Activated CD4-positive, alpha-beta T cell treated with anti-CD3 and anti-CD28 coated beads, Interleukin-2, amount 50 U/mL, for 48 hours (primary cell): ENCODE results near the gene MAGI1.
"Not testable (repeated sequence)": the region's sequence is repeated elsewhere in the genome, so short reads cannot be mapped to it uniquely, and the experiment has no call there.

Experiments
- DNase-seq, 2 experiments: peaks; one replicate each; pipeline ENCODE4 v3.0.0-alpha.2; 2020

Gene MAGI1

DNA sequence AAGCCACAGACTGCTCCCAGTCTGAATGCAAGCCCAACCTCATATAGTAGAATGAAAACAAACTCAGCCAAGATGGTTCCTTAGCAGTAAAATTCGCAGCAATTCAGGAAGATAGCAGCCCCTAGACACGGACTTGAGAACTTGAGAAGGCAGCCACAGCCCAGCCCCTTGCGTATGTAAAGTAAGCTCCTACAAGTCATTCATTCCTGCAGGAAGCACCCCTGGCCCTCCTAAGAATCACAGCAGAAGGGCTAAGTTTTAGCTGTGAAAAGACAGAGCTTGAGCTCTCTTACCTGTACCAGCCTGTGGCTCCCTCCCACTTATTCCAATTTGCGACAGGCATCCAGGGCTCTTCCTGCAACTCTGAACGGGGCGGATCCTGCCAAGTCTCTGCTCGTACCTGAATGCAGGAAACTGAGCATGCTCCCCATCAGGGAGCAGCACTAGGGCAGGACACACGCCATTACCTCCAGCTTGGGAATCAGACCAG lies 136.4 kb downstream of the MAGI1 start:
- no peak for DNase-seq

DNA sequence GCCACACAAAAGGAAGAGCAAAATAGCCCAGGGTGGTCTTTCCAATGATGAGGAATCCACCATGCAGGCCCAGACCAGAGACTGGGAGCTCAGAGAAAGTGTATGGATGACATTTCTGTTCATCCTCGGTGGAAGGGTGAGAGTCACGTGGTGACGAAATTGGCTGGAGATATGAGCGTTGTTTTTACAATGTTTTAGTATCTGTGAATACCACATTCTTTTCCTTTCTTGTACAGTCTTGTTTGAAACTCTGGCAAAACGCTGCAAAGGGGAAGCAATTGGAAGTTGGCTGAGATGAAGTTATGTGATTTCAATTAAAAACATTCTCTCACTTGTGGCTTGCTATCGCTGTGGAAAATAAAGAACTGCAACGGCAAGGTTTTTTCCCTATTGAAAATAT lies 137.5 kb downstream of the MAGI1 start:
- no peak for DNase-seq

DNA sequence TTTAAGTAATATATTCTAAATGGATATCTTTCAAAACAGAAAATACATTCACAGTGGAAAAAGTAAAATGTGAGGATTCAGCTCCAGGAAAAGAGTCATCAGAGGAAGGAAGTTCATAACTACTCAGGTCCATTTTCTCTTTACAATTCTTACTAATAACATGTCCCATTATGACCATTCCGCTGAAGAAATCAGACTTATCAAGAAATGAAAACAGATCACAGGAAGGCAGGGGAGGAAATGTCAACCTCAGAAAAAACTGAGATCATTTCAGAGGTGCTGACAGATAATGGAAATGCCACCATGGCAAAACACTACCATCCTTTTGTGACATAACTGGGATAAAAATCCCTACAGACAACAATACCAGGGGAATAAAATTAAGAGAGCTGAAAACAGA lies 139.5 kb downstream of the MAGI1 start:
- DNase-seq: no peak

DNA sequence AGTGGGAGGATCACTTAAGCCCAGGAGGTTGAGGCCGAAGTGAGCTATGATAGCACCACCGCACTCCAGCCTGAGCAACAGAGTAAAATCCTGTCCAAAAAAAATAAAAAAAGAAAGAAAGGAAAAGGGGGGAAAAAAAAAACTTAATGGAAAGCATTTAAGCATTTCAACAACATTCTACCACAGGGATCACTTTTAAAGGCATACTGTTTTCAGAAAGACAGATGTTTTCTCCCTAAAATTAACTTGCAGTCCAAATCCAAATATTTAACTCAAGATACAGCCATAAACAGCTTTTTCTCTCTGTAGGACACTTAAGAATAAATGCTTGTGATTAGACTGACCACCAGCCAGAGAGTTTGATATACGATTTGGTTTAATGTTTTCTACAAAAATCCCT lies 141.0 kb downstream of the MAGI1 start:
- DNase-seq: no peak

DNA sequence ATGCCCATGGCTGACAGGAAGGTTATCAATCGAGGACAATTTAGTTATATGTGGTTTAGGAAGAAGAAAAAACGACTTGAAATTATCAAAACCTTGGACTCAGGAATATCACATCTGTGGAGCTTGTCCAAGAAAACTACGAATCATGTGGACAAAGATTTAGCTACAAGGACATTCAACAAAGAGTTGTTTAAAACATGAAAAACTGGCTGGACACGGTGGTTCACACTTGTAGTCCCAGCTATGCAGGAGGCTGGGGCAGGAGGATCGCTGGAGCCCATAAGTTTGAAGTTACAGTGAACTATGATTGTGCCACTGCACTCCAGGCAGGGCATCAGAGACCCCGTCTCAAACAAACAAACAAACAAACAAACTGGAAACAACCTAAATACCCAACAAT lies 142.4 kb downstream of the MAGI1 start:
- DNase-seq: no peak

DNA sequence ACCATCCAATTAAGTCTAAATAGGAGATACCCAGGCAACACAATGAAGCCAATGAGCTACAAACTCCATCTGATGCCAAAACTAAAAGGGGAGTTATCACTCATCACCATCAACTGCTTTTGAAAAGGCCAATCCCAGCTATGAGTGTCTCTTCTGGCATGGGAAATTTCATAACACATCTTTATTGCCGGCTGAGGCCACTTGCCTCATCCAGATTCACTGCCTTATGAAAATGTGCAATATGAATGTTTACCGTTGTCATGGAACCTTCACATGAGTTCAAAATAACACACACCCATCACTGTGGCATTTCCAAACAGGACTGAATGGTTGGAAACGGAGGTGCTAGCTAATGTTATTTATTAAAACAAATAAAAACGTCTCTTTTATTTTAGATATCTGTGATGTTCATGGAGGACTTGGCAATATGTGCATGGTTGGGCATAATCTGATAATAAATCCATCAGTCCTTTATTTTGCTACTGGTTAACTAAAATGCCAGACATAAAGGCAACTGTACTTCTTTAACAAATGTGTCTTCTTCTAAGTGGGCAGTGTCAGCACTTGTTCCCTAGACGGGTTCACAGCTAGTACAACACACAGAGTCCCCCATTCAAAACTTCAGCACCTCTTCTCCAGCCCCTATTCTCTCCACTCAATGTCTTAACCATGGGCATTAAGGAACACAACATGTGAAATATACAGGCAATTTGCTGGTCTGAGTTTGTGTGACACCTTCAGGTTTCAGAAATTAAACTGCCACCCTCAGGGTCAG lies 143.9 kb downstream of the MAGI1 start:
- DNase-seq: no peak

DNA sequence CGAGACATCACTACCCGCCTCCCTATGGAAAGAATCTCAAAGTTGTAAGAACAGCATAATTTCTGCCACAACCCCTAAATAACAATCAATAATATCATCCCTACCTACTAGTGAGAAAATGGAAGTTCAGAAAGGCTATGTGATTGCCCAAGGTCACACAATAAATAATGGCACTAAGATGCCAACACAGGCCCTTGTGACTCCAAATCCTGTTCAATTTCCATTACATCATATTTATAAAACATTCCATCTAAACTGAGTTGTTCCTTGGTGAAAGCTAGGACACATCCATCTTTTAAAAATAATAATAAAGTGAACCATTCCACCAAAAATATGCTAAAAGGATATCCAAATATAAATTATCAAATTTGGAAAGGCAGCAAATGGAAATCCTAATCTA lies 144.6 kb downstream of the MAGI1 start:
- no peak for DNase-seq

DNA sequence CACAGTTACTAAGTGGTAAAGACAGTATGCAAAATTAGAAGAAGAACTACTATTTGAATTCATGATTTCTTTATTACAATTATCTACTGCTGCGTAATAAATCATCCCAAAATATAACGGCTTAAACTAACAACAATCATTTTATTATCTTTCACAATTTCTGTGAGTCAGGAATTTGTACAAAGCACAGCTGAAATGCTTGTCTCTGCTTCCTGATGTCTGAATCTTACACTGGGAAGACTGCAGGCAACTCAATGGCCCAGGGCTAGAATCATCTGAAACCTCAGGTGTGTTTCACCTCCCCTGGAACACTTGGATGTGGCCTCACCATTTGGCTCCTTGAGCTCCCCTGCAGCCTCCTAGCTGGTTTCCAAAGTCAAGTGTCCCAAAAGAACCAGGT lies 145.1 kb downstream of the MAGI1 start:
- DNase-seq: no peak

DNA sequence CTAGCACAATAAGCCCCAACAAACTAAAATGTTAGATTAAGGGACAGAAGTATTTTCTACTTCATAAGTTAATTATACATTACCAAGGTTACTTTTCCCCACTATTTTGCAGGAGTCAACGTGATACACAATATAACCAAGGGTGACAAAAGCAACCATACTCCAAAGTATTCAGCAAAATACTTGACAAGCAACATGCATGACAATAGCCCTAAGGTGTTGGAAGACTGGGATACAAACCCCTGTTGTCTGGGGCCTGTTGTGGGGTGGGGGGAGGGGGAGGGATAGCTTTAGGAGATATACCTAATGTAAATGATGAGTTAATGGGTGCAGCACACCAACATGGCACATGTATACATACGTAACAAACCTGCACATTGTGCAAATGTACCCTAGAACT lies 147.2 kb downstream of the MAGI1 start:
- not testable (repeated sequence) for DNase-seq

DNA sequence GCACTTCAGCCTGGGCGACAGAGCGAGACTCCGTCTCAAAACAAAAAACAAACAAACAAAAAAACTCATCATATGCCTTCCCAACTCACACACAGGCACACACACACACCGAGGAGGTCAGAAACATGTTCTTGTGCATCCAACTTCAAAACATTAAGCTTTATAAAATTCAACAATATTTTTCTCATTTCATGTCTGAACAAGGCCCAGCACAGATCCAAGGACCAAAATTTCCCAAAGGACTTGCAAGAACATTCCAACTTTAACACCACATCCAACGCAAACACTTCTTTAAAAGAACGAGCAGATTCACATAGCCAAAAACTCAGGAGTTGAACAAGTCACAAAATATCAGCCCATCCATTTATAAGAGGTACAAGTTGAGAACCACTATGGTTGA lies 148.4 kb downstream of the MAGI1 start:
- DNase-seq: no peak

DNA sequence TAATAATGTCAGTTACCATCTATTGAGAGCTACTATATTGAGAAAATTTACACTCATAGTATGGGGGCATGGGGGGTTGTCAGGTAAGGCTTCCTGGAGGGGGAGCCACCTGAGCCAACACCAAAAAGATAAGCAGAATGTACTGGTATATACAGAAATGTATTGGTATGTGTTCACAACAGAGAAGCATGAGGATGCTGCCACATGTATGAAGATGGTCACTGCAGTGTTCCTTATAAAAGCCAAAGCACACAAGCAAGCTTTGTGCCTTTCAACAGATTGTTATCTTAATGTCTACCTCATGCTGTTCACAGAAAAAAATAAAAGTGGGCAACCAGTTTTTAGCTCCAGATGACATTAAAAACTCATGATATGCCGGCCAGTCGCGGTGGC lies 149.0 kb downstream of the MAGI1 start:
- DNase-seq: no peak

DNA sequence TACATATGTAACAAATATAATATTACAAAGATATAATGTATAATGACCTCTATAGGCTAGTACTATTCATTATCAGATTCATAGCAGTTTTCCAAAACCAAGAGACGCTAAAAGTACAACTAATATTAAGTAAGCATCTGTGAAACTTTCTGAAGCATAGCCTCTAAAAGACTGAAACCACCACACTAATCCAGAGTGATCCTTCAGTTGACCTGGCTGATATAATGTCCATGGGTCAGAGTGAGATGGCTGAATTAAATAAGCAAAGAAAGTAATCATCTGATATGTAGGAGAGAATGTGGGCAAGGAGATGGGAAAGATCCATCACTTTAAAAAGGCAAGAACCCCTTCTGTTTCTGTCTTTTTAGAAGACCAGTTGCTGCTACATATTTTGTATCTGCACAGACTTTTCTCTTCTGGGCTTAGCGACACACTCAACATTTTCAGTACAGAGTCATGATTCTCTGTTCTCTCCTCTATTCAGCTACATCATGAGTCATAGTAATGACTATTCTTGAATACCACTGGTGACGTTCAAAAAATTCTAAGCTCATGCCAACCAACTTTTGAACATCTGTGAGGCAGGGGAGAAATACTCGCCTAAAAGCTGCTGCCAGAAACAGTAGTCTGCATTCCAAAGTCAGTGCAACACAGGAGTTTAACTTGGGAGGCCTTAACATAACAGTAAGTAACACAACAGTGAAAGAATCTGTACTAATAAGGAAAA lies 149.6 kb downstream of the MAGI1 start:
- DNase-seq: no peak

DNA sequence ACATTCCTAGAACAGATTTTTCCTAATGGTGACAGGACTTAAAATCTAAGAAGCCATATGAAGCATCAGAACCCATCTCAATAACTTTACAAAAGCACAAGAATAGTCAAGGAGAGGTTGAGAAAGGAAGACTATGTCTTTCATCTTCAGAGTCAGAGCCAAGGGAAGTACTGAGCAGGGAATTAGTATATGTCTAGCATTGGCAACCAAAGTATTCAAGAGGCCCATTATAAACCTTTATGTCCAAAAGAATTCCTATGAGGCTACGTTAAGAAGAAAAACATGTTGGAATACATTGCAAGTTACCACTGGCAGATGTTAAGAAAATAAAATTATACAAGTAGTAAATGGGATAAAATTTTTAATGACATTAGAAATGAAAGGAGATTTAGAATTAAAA lies 150.5 kb downstream of the MAGI1 start:
- no peak for DNase-seq

DNA sequence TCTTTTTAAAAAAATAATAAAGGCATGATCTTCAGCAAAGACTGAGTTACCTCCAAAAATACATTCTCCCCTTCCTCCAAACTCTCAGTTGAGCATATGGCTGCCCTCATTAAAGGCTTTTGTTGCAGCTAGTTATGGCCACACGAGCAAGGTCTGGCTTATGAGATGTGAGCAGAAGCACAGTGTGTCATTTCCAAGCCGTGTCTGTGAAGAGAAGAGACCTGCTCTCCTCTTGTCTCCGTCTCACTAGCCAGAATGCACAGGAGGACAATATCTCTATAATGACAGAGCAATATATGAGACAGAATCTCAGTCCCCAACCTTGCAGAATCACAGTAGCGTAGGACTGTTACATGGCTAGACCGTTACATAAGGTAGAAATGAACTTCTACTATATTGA lies 152.3 kb downstream of the MAGI1 start:
- no peak for DNase-seq

DNA sequence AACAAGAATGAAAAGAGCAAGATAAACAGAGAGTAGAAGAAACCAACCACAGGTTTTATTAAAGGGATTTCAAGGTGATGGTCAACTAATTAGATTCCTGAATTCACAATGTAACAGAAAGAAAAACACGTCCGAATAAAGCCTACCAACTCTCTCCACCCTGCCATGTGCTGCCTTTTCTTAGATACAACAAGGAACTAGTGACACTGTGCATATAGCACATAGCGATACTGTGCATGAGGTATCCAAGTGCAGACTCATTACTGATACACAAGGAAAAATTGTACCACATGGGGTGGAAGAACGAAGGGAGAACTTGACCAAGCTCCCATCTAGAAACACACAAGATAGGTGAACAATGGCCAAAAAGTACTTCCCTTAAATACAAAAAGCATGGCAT lies 154.6 kb downstream of the MAGI1 start:
- DNase-seq: no peak

DNA sequence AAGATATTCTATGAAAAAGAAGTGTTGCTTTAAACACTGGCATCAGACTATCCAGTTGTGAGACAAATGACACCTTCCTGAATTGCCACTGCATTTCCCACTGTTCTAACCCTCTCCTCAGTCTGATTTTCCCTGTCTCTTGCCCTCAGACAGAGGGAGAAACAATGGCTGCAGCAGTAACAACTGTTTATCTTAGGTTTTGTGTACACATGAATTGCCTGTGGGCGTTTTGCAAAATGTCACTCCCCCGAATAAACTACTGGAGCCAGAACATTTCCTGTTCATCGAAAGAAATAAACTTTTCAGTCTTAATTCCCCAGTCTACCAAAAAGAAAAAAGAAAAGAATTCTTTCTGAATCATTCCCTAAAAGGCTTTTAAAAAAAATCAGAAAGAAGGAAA lies 155.1 kb downstream of the MAGI1 start:
- DNase-seq: no peak

DNA sequence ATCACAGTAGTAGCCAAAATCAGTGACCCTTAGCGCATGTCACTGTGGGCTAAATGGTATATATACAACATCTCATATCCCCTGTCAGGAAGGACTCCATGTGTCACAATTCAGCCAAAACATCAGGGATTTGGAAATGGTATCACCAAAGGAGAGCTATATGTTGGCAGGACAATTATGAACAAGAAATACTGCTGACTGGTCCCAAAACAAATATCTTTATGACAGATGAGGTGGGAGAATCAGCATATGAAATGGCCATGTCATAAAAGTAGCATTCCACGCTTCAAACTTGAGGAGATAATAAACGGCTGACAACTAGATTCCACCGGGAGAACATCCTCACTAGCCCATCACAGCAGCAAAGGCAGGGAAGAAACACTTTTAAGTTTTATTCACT lies 158.4 kb downstream of the MAGI1 start:
- DNase-seq: no peak

DNA sequence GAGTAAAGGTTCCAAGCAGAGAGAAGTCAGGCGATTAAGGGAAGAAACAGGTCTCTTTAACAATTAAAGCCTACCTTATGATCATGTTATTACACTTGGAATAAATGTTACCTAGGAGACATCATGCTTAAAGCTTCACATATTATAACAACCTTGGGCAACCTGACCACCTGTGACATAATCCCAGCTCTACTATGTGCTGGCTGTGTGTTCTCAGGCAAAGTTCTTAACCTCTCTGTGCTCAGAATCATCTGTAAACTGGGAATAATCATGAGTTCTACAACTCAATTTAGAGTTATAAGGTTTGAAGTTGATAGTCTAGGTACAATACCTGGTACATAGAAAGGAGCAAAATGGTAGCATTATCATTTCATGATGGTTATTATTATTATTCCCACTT lies 159.3 kb downstream of the MAGI1 start:
- DNase-seq: no peak

DNA sequence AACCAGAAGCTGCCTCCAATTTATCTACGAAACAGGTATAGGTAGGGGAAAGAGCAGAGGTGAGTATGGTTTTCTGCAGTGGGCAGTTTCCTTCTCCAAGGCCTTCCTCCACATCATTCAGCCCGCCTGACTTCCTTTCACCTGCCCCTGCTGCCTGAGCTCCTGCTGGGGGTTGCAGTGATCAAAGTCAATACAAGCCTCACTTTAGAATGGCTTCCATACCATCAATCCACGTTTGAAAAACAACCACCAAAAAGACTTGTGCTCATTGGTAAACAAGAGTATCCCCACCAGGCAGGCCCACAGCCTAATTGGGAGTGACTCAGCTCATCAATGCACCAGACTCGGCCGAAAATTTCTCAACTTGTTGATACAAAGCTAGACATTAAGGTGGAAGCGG lies 159.9 kb downstream of the MAGI1 start:
- no peak for DNase-seq

DNA sequence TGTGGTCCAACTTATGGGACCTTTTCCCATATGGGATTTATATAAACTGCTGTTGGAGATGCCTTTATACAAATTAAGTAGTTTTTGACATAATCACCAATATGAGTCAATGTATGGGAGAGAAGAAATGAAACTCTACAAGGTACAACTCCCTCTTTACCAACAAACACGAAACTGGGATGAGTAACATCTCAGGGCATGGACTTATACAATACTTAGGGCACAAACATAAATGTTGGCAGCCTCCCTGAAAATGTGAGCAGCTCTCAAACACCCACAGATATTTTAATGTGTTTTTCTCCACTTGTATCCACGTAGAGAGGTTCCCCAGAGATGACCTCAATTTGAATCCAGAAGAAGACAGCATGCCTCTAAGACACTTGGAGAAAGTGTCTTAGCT lies 161.6 kb downstream of the MAGI1 start:
- DNase-seq: no peak

DNA sequence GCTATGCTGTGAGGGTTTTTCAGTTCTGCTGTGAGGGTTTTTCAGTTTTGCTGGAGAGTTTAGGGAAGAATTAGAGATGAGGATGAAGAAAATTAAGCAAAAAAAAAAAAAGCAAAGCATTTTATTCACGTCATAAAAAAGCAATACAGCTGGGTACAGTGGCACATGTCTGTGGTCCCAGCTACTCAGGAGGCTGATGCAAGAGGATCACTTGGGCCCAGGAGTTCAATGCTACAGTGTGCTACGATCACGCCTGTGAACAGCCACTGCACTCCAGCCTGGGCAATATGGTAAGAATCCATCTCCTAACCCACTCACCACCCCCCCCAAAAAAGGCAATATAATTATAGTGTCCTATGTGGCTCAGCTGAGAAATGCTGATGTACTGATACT lies 162.7 kb downstream of the MAGI1 start:
- no peak for DNase-seq

DNA sequence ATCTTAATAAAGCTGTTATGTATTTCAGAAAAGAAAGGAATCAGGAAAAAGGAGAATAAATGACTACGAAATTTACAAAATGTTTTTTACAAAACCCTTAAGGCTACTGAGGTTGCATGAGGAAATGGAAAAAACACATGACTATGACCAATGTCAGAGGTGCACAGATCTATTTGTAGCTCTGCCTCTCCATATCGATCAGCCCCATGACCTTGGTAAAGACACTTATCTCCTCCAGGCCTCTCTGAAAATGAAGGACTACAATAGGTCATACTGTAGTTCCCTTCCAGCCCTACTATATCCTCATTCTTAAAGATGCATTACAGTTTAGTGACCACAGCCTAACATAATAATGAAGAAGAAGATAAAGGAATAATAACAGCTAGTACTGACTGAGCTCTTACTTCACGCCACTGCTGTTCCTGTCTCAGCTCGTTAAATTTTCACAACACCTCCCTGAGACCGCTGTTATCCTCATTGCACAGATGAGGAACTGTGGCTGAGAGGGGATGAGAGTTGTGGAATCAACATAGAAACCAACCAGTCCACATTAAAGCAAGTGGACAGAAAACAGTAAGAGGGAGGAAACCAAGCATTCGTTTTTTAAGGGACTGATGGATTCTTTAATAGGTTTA lies 163.2 kb downstream of the MAGI1 start:
- no peak for DNase-seq

DNA sequence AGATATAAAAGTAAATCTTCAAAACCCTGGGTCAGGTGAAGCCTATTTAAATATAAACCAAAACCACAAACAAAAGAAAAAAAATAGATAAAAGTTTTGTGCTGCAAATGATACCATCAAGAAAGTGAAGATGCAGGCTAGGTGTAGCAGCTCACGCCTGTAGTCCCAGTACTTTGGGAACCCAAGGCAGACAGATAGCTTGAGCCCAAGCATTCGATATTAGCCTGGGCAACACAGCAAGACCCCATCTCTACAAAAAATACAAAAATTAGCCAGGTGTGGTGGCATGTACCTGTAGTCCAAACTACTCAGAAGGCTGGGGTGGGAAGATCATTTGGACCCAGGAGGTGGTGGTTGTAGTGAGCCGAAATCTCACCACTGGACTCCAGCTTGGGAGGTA lies 164.8 kb downstream of the MAGI1 start:
- no peak for DNase-seq

DNA sequence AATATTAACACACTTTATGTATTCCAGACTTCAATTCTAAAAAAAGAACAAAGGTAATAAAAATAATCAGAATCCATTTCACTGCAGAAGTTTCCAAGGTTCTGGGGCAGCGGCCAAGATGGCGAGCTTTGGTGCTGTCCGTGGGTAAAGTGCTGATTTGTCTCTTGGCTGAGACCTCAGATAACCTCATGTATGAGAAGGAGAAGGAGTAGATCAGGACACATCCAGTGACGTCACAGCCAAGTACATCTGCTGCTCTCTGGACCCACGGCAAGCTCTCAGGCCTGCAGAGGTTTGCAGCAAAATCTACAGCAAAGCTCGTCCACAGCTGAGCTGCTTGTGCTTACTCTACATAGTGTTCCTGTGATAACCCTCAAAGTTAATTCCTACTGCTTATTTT lies 165.7 kb downstream of the MAGI1 start:
- no peak for DNase-seq
